ENCODE measurements around the gene NELL1.

Gene NELL1

DNA sequence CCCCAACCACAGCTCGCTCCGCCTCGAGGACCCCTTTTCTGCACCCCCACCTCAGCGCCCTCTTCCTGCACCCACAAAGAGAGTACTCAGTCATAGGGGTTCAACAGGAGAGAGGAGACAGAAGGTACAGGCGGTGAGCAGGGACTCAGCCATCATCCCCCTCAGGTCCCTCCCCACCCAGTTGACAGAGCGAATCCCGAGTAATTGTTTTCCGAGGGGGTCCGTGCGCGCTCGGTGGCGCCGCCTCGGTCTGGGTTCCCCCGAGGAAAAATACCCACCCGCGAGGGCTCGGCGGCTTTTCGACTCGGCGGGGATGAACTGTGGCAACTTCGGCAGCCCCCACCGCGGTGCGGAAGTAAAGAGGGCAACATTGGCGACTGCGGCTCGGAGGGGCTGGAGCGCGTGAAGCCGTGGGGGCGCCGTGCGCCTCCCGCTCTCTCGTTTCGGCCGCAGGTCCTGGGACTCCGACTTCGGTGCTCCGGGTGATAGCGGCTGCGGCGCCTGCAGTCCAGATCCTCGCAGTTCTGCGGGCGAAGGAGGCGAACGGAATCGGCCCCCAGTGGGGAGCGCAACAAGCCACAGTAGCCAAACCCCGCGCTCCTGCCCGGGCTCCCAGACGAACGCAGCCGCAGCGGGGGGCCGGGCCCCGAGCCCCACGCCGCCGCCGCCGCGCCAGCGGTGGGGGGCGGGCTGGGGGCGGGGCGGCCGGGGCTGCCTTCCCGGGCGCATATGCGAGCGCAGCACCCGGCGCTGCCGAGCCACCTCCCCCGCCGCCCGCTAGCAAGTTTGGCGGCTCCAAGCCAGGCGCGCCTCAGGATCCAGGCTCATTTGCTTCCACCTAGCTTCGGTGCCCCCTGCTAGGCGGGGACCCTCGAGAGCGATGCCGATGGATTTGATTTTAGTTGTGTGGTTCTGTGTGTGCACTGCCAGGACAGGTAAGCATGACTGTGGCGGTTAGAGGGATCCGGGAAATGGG lies at the start of gene NELL1:
NELL1 (plus strand) TSS at position 743 of the 976 bp plus-strand sequence.
- DNase-seq (ENCODE audit: low read depth): no peak

DNA sequence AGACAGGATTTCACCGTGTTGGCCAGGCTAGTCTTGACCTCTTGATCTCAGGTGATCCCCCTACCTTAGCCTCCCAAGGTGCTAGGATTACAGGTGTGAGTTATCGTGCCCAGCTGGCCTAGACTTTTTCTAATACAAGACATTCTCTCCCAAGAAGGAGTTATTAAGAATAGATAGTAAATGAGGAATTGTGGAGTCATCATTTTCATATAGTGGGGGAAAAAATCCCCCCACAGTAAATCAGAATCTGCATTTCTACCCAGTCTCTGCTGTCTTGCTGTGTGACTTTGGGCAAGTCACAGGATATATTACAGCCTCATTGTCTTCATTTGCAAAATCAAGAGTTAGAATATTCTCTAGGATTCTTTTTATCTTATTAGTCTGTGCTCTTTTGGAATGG lies 48.4 kb upstream of the NELL1 start:
- no peak for DNase-seq (ENCODE audit: low read depth)

DNA sequence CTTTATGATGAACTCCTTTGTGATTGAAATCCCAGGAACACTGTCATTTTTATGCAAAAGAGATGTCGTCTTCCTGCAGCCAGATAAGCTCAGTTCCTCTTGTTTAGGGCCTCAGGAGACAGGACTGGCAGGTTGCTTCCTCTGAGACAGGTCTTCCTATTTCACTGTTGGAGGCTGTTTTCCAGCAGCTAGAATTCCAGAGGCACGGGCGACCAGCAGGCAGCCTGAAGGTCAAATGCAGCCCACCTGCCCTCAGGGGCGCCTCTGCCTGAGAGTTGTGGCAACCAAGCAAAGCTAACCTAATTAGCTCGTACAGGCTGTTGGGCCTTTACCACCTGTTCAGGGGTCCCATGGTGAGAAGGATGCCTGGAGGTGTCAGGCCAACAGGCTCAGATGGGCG lies 47.7 kb upstream of the NELL1 start:
- DNase-seq (ENCODE audit: low read depth): no peak

DNA sequence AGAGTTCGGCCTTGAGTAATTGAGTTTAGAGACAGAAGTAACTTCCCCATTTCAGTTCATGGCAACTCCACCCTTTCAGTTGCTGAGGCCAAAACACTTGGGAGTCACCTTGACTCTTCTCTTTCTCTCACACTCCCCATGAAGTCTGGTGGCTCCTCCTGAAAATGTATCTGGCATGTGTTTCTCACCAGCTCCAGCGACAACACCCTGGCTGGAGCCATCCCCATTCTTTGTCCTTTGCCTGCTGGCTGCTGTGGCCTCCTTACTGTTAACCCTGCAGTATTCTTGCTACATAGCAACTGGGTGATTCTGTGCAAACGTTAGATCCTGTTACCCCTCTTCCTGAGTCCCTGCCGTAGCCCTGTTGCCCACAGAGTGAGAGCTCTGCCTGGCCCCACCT lies 46.1 kb upstream of the NELL1 start:
- DNase-seq (ENCODE audit: low read depth): no peak

- DNase-seq (ENCODE audit: low read depth): no peak
Observed at GRCh38 chr11:20626279-20626678, 43.1 kb upstream of the NELL1 start.

GRCh38 chr11:20627026-20627425 lies 42.4 kb upstream of the NELL1 start:
- no peak for DNase-seq (ENCODE audit: low read depth)

GRCh38 chr11:20627701-20628100 lies 41.7 kb upstream of the NELL1 start:
- DNase-seq (ENCODE audit: low read depth): no peak

DNA sequence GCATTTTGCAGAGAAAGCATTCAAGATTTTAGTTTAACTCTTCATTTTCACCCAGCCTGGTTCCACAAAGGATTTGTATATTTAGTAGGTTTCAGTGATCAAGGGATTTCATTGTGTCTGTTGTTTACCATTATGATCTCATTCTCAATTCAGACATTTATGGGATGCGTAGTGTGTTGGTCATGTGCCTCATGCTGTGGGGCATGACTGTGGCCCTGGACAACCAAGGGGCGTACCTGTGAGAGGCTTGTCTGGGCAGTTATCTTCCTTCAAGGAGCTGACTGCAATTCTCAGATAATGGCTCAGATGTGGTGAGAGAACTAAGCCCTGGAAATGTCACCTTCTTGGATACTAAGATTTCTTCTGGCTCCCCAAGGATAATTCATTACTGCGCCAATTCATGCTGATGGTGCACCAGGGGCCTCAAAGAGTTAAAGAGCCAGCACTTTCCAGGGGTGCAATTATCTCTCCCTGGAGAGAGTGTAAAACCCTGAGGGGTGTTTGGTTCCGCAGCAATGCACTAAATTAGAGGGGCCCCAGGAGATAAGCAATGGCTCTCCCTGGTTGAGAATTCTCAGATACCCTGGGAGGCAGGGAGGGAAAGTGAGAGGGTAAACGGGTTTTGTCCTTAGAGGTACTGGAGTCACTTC lies 37.7 kb upstream of the NELL1 start:
- DNase-seq (ENCODE audit: low read depth): no peak

DNA sequence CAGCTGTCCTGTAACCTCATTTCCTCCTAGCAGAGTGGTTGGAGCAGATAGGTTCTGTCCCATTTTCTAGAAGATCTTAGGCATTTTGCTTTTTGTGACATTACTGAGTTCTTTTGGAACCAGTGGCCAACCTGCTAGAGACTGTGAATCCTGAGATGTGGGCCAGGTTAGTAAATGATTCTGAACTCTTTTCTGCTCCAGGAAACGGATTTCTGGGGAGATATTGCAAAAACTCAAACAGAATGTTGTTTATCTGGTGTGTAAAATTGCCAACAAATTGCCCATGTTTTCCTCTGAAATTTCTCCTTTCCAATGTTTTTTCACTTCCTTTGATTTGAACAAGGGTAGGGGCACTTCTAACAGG lies 37.2 kb upstream of the NELL1 start:
- no peak for DNase-seq (ENCODE audit: low read depth)

- DNase-seq (ENCODE audit: low read depth): no peak
Observed at GRCh38 chr11:20634044-20634443, 35.3 kb upstream of the NELL1 start.

DNA sequence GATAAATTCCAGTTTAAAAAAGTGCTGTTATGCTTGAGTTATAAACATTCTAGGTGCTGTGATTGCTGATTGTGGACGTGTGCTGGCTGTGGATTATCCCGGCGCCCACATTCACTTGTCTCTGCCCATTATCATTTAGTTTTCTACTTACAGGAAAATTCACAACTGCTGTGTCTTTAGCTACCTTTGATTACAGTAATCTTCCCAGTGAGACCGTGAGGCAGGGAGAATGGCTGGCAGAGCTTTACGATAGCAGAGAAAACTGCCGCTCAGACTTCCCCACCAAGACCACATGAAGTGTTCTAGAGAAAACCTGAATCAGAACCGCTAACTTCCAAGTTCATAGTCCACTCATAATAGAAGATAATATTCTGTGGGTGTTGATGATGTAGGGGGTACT lies 34.6 kb upstream of the NELL1 start:
- DNase-seq (ENCODE audit: low read depth): no peak

- no peak for DNase-seq (ENCODE audit: low read depth)
Observed at GRCh38 chr11:20638074-20638473, 31.3 kb upstream of the NELL1 start.

- DNase-seq (ENCODE audit: low read depth): no peak
Observed at GRCh38 chr11:20639688-20640087, 29.7 kb upstream of the NELL1 start.

DNA sequence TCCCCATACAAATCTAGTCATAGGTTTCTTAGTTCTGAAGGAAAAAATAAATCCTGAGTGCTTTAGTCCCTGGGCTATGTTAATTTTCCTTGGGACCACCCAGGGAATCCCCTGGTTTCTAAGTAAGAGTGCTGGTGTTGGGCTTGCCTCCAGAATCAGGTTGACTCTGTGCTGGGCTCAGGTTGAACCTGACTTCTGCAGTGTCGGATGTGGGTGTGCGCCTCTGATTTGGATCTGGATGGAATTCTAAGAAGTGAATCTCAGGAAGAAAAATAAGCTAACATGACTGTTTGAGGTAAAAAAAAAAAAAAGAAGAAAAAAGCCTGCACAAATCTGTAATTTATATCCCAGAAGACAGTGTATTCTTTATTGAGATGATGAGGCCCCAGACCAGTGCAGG lies 29.0 kb upstream of the NELL1 start:
- no peak for DNase-seq (ENCODE audit: low read depth)

GRCh38 chr11:20644360-20644759 lies 25.0 kb upstream of the NELL1 start:
- no peak for DNase-seq (ENCODE audit: low read depth)

DNA sequence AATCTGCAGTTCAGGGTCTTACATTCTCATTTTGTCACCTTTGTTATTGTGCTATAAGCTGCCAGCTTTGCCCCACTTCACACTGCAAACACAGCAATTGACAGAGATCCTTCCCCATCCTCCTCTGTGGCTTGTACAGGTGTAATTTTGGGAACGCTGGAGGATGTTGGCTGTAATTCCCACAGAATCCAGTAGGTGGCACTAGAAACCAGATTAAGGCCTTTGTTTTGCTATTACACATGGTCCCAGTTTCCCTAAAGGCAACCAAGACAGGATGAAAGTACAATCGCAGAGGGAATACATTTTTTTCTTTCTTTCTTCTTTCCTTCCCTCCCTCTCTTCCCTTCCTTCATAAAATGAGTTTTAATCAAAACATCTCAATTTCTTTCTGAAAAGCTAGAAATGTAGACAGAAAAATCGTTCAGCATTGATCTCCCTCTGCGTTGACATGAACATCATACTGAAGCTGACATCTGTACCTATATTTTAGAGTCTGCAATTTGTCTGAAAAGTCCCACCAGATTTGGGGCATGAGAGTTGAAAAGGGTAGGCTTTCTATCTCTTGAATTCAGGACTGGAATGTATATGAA lies 21.3 kb upstream of the NELL1 start:
- DNase-seq (ENCODE audit: low read depth): no peak

DNA sequence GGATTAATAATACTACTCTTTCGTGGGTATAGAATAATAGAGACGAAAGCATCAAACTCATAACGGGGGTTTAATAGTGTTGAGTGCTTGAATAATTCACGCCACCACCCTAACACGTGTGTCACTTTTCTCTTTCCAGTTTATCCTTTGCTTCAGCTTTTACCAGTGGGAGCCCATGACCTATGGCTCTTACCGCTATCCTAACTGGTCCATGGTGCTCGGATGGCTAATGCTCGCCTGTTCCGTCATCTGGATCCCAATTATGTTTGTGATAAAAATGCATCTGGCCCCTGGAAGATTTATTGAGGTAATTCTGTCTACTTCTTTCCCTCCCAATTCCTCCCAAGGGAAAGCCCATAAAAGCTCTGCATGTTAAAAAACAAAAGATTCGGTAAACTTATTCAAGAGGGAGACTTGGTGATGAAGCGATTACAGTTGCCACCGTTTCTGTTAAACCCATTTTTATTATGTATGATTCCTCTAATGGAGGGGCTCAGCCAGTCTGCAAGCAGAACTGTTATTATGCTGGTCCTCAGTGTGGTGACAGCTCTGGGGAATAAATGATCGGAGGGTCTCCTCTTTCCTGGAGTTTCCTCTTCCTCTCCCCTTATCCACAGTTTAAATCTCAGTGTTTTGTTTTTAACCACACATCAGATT lies 17.1 kb upstream of the NELL1 start:
- no peak for DNase-seq (ENCODE audit: low read depth)

- no peak for DNase-seq (ENCODE audit: low read depth)
Observed at GRCh38 chr11:20654038-20654437, 15.3 kb upstream of the NELL1 start.

GRCh38 chr11:20656901-20657300 lies 12.5 kb upstream of the NELL1 start:
- no peak for DNase-seq (ENCODE audit: low read depth)

- DNase-seq (ENCODE audit: low read depth): no peak
Observed at GRCh38 chr11:20658135-20658534, 11.3 kb upstream of the NELL1 start.

GRCh38 chr11:20661445-20661844 lies 7.9 kb upstream of the NELL1 start:
- DNase-seq (ENCODE audit: low read depth): no peak

GRCh38 chr11:20661850-20662249 lies 7.5 kb upstream of the NELL1 start:
- DNase-seq (ENCODE audit: low read depth): no peak
